Measurements from ENCODE around the gene PGLYRP2. TPM values are rescaled to one million over a fixed set of nuclear protein-coding genes. Genes with fewer than 3 reads are reported as not detected.

PGLYRP2 gene
- total and polyA plus RNA-seq, 5 experiments from 2014 or later = 0.37 to 0.72 (median 0.69) TPM

- Mint-ChIP-seq H3K4me1 (peaks cover 25 to 46% (median 35%) of the 10 kb centered on the region in 4 donors), H3K4me3 (peak overlapping the region in 1 of 10 donors; percentile 69), H3K36me3 (peaks cover 0 to 50% (median 20%) of the 10 kb centered on the region in 3 donors), H3K9me3 (peaks cover 0 to 9% (median 0%) of the 10 kb centered on the region in 9 donors), H3K27ac (peak overlapping the region in 6 of 10 donors; percentile 10 to 83 (median 64)), H3K27me3 (no peaks in the 10 kb centered on the region)
- DNase-seq (peak in 2 of 10 donors; percentile 23 to 63), ATAC-seq (no peak)
- POLR2A ChIA-PET = interaction anchor here (0.7 to 4.6 kb wide), 6 partner anchors 10 to 298 kb away, joined by 3 to 48 read pairs (median 6); partner anchors contain the start of genes AKAP8, AKAP8L and RASAL3
Observed at GRCh38 chr19:15452111-15453047, 26.9 kb downstream of the PGLYRP2 start.

- ATAC-seq = no peak
- peak overlapping the region; percentile 71 to 90 (median 84) for H3K4me3 Mint-ChIP-seq
Observed at GRCh38 chr19:15450528-15450890, 28.8 kb downstream of the PGLYRP2 start.

DNA sequence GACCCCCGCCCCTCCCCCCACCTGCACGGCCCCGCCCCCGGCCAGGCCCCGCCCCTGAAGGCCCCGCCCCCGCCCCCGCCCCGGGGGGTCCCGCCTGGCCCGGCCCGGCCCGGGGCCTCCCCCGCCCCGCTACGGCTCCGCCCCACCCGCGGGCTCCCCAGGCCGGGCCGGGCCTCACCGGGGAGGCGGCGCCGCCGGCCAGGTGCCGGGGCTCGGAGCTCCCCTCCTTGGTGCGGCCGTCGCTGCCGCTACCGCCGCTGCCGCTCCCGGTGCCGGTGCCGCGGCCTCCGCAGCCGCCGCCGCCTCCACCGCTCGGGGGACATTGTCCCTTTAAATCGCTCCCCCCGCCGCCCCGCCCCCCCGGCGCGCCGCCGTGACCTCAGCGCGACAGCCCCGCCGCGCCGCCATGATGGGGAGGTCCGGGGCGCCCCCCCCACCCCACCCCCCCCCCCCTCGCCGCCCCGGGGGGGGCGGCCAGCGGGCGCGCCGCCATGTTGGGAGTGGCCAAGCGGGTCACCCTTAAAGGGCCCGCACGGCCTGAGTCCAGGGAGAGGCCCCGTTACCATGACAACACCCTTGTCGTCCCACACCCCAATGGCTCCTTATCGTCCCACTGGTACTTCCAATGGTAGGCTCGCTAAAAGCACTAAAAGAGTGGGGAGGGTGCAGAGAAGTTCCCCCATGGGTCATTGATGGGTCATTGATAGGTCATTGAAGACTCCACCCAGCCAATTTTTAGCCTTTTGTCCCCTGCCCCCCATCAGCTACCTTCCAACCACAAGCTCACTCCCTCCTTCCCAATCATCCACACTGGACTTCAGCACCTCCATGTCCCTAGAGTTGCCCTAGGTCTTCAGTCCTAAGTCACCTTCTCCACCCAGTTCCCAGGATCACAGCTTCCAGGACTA lies 29.4 kb downstream of the PGLYRP2 start, which contains the start of gene WIZ:
Gene WIZ (minus strand): TSS at position 337 of the 908 bp plus-strand sequence. CDS start 1,649 bp downstream, outside the sequence.
- peak within 1 kb of the TSS; percentile 71 to 90 (median 84) for H3K4me3 Mint-ChIP-seq
- peaks cover 0 to 31% (median 16%) of the 10 kb centered on the region in 3 donors for H3K36me3 Mint-ChIP-seq
- H3K27ac Mint-ChIP-seq = peak within 1 kb of the TSS; percentile 83 to 97 (median 94)
- H3K27me3 Mint-ChIP-seq = no peaks in the 10 kb centered on the region
- H3K9me3 Mint-ChIP-seq = peaks cover 0 to 9% (median 0%) of the 10 kb centered on the region in 9 donors
- POLR2A ChIA-PET = interaction anchor here (0.6 to 4.6 kb wide), 7 partner anchors 13 to 1857 kb away, joined by 3 to 48 read pairs (median 5); partner anchors contain the start of genes AKAP8 and RASAL3
- ATAC-seq (peak; percentile 80 to 85), DNase-seq (peak; percentile 78 to 92 (median 85))
- peaks cover 20 to 44% (median 30%) of the 10 kb centered on the region in 4 donors for H3K4me1 Mint-ChIP-seq

More at GRCh38 chr19:15450528-15450890, 28.8 kb downstream of the PGLYRP2 start:
- Mint-ChIP-seq H3K9me3 (peaks cover 0 to 9% (median 0%) of the 10 kb centered on the region in 9 donors), H3K27me3 (no peaks in the 10 kb centered on the region), H3K36me3 (peaks cover 0 to 37% (median 16%) of the 10 kb centered on the region in 3 donors), H3K4me1 (peaks cover 25 to 49% (median 35%) of the 10 kb centered on the region in 4 donors), H3K27ac (peak overlapping the region; percentile 83 to 97 (median 94))
- no peak for DNase-seq
- POLR2A ChIA-PET = interaction anchor here (0.8 to 4.6 kb wide), 5 partner anchors 12 to 71 kb away, joined by 3 to 48 read pairs (median 8); partner anchors contain the start of genes AKAP8 and RASAL3

GRCh38 chr19:15448778-15449619 lies 30.3 kb downstream of the PGLYRP2 start:
- peak overlapping the region; percentile 60 to 88 (median 70) for H3K4me3 Mint-ChIP-seq
- peak overlapping the region; percentile 1 to 92 (median 80) for H3K27ac Mint-ChIP-seq
- POLR2A ChIA-PET = interaction anchor here (0.5 to 4.6 kb wide), 8 partner anchors 11 to 1857 kb away, joined by 3 to 48 read pairs (median 4); partner anchors contain the start of gene RASAL3
- peak in 1 of 10 donors; percentile 66 for DNase-seq
- H3K9me3 Mint-ChIP-seq = peaks cover 0 to 9% (median 0%) of the 10 kb centered on the region in 9 donors
- H3K4me1 Mint-ChIP-seq = peaks cover 20 to 35% (median 28%) of the 10 kb centered on the region in 4 donors
- ATAC-seq = peak in 1 of 2 donors; percentile 7
- peaks cover 0 to 23% (median 14%) of the 10 kb centered on the region in 3 donors for H3K36me3 Mint-ChIP-seq
- no peaks in the 10 kb centered on the region for H3K27me3 Mint-ChIP-seq

- POLR2A ChIA-PET = interaction anchor here (0.7 to 4.6 kb wide), 7 partner anchors 10 to 103 kb away, joined by 3 to 48 read pairs (median 4); partner anchors contain the start of gene RASAL3
- H3K4me3 Mint-ChIP-seq = peak overlapping the region; percentile 60 to 88 (median 70)
- DNase-seq (peak in 1 of 10 donors; percentile 63), ATAC-seq (no peak)
- peaks cover 0 to 9% (median 0%) of the 10 kb centered on the region in 9 donors for H3K9me3 Mint-ChIP-seq
- H3K27me3 Mint-ChIP-seq = no peaks in the 10 kb centered on the region
- H3K27ac Mint-ChIP-seq = peak overlapping the region in 9 of 10 donors; percentile 1 to 92 (median 81)
- peaks cover 17 to 29% (median 23%) of the 10 kb centered on the region in 4 donors for H3K4me1 Mint-ChIP-seq
- H3K36me3 Mint-ChIP-seq = peaks cover 0 to 15% (median 10%) of the 10 kb centered on the region in 3 donors
Observed at GRCh38 chr19:15448044-15448777, 31.1 kb downstream of the PGLYRP2 start.

- H3K27ac Mint-ChIP-seq = peak overlapping the region in 7 of 10 donors; percentile 6 to 93 (median 59)
- POLR2A ChIA-PET = interaction anchor here (1.1 to 1.9 kb wide), 3 partner anchors 14 to 18 kb away, joined by 3 to 13 read pairs (median 6); no protein-coding TSS in a partner anchor
- peaks cover 0 to 9% (median 0%) of the 10 kb centered on the region in 9 donors for H3K9me3 Mint-ChIP-seq
- H3K4me3 Mint-ChIP-seq = no peak overlapping the region
- no peak for DNase-seq
- no peak for ATAC-seq
- peaks cover 17 to 29% (median 21%) of the 10 kb centered on the region in 4 donors for H3K4me1 Mint-ChIP-seq
- H3K27me3 Mint-ChIP-seq = no peaks in the 10 kb centered on the region
- H3K36me3 Mint-ChIP-seq = peaks cover 0 to 10% (median 9%) of the 10 kb centered on the region in 3 donors
Observed at GRCh38 chr19:15447057-15447456, 32.2 kb downstream of the PGLYRP2 start.

- H3K36me3 Mint-ChIP-seq = no peaks in the 10 kb centered on the region
- POLR2A ChIA-PET = interaction anchor here (2.5 kb wide), 1 partner anchor 13 kb away, joined by 6 read pairs; no protein-coding TSS in a partner anchor
Observed at GRCh38 chr19:15445807-15446376, 33.4 kb downstream of the PGLYRP2 start.

GRCh38 chr19:15445227-15445605 lies 34.1 kb downstream of the PGLYRP2 start:
- DNase-seq = no peak
- Mint-ChIP-seq H3K4me3 (no peak overlapping the region), H3K27me3 (no peaks in the 10 kb centered on the region), H3K9me3 (peaks cover 0 to 3% (median 0%) of the 10 kb centered on the region in 9 donors), H3K36me3 (no peaks in the 10 kb centered on the region), H3K27ac (no peak overlapping the region), H3K4me1 (peaks cover 6 to 17% (median 11%) of the 10 kb centered on the region in 4 donors)
- POLR2A ChIA-PET = interaction anchor here (2.5 kb wide), 1 partner anchor 12 kb away, joined by 6 read pairs; no protein-coding TSS in a partner anchor
- ATAC-seq = no peak

More at GRCh38 chr19:15445807-15446376, 33.4 kb downstream of the PGLYRP2 start:
- peaks cover 0 to 9% (median 0%) of the 10 kb centered on the region in 9 donors for H3K9me3 Mint-ChIP-seq
- ATAC-seq (no peak), DNase-seq (no peak)
- H3K27me3 Mint-ChIP-seq = no peaks in the 10 kb centered on the region
- peaks cover 12 to 23% (median 17%) of the 10 kb centered on the region in 4 donors for H3K4me1 Mint-ChIP-seq
- peak overlapping the region in 1 of 10 donors; percentile 29 for H3K4me3 Mint-ChIP-seq
- peak overlapping the region in 2 of 10 donors; percentile 2 to 70 for H3K27ac Mint-ChIP-seq

- Mint-ChIP-seq H3K4me3 (no peak overlapping the region), H3K27me3 (no peaks in the 10 kb centered on the region), H3K36me3 (no peaks in the 10 kb centered on the region), H3K4me1 (peaks cover 6 to 14% (median 9%) of the 10 kb centered on the region in 4 donors), H3K9me3 (no peaks in the 10 kb centered on the region), H3K27ac (peak overlapping the region in 1 of 10 donors; percentile 20)
- DNase-seq = no peak
- ATAC-seq = no peak
- POLR2A ChIA-PET = interaction anchor here (2.5 kb wide), 1 partner anchor 12 kb away, joined by 6 read pairs; no protein-coding TSS in a partner anchor
Observed at GRCh38 chr19:15444505-15445226, 34.6 kb downstream of the PGLYRP2 start.

Measured in naive thymus-derived CD8-positive, alpha-beta T cell (primary cell).